ENCODE results near the gene ASB13.

ASB13 gene

DNA sequence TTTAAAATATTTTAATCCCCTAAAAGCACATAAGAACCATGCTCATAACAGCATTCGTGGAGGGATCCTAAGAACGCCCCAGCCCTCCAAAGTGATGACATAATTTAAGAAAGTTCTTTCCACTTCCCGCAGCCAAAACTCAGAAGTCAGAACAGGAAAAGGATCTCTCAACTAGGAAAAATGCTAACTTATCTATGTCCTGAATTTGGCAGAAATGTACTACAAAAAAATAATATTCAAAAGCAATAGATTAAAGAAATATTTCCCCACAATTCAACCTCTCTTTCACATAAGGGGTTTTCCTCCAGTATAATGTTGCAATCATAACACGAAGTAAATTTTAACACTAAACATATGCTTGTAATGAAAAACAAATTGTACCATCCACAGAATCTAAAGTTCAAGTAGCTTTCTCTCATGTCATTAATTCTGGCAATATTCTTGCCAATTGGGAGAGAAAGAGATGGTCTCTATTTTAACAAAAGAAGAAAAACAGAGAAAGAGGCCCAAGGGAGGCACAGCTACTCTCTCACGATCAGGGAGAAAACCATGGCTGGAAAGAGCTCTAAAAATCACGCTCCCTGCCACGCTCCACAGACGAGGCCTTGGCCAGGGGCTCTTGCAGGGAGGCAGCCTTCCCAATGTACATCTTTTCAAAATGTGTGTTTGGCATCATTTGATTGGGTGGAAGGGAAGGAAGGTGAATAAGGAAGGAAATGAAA is 22.9 kb downstream of the ASB13 start:
- no peak for DNase-seq (ENCODE audit: insufficient read length)
- FAIRE-seq, result no peak
- TF ChIP-seq POLR2A (IDR thresholded peaks at IDR 0.05; ENCODE audit: low read depth, low read length), result no peak
- TF ChIP-seq POLR2AphosphoS5 (IDR thresholded peaks at IDR 0.05; ENCODE audit: low read depth, low read length), result no peak
- no peak for TF ChIP-seq TAF1 (IDR thresholded peaks at IDR 0.05; ENCODE audit: borderline replicate concordance, low read depth, low read length)

DNA sequence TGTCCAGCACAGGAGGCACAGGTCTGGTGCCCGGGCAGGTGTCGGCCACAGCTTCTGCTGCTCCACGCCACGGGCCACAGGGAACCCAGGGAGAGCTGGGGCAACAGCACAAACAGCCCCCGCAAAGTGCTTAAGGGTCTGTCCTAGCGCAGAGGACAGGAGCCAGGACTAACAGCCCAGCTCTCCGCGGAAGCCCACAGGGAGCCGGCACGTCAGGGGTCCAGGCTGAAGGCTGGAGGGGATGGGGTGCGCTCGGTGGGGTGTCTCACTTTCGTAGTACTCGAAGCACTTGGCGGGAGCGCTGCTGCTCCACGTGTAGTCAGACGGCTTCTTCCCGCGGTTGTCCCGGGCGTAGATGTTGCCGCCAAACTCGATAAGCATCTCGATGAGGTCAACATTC is 24.9 kb downstream of the ASB13 start:
- FAIRE-seq (no peak), DNase-seq (ENCODE audit: insufficient read length) (no peak)
- TF ChIP-seq POLR2AphosphoS5 (IDR thresholded peaks at IDR 0.05; ENCODE audit: low read depth, low read length), result no peak
- TF ChIP-seq TAF1 (IDR thresholded peaks at IDR 0.05; ENCODE audit: borderline replicate concordance, low read depth, low read length), result no peak
- TF ChIP-seq POLR2A (IDR thresholded peaks at IDR 0.05; ENCODE audit: low read depth, low read length), result no peak

DNA sequence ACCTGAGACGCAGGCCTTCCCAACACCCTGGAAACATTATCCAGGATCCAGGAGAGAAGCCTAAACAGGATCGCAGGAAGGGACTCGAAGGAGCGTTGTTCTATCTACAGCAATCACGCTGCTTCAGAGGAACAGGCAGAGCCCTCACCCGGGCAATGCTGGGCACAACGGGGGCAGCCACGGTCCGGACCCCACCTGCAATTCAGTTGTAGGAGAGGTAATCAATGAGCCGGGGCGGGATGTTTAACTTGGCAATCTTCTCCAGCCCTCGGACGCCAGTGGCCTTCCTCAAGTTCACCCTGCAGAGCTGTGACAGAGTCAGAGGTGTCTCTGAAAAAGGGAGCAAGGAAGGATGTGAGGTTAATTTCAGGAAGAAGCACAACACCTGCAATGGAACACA is 25.9 kb downstream of the ASB13 start:
- DNase-seq (ENCODE audit: insufficient read length) (no peak), FAIRE-seq (no peak)
- TF ChIP-seq POLR2AphosphoS5 (IDR thresholded peaks at IDR 0.05; ENCODE audit: low read depth, low read length), result no peak
- no peak for TF ChIP-seq TAF1 (IDR thresholded peaks at IDR 0.05; ENCODE audit: borderline replicate concordance, low read depth, low read length)
- TF ChIP-seq POLR2A (IDR thresholded peaks at IDR 0.05; ENCODE audit: low read depth, low read length), result no peak

DNA sequence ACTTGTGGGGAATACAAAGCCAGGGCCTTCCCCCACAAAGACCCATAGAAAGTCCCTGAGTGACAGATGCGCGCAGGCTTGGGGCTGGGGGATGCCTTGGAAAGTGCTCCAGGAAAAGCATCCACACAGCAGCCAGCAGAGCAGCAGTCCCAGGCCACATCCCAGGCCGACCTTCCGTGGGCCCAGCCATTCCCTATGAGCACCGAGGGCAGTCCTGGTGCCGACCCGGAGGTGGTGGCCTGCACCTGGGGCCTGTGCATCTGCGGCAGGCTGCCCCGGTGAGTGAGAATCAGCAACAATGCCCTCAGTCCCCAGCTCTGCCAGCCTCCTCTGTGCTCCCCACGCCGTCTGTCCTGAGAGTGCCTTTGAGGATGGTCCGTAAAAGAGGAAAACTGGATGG is 26.4 kb downstream of the ASB13 start:
- no peak for TF ChIP-seq POLR2A (IDR thresholded peaks at IDR 0.05; ENCODE audit: low read depth, low read length)
- no peak for TF ChIP-seq TAF1 (IDR thresholded peaks at IDR 0.05; ENCODE audit: borderline replicate concordance, low read depth, low read length)
- no peak for TF ChIP-seq POLR2AphosphoS5 (IDR thresholded peaks at IDR 0.05; ENCODE audit: low read depth, low read length)
- FAIRE-seq, result no peak
- no peak for DNase-seq (ENCODE audit: insufficient read length)

DNA sequence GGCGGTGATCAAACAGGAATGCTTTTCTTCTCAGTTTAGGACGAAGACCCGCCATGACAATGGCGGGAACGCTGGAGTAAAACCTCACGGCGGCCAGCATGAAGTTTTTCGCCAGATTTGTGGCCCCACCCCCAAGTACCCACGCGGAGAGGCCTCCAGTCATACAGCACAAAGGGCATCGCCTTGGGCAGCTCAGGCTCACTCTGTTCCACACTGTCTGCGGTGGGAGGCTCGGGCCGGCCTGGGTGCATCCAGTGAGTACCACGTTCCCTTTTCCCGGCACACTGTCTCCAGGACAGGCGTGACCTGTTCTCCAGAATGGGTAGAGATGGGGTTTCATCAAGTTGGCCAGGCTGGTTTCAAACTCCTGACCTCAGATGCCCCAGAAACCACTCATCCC is 27.3 kb downstream of the ASB13 start:
- no peak for FAIRE-seq
- TF ChIP-seq POLR2AphosphoS5 (IDR thresholded peaks at IDR 0.05; ENCODE audit: low read depth, low read length) (no peak), TAF1 (IDR thresholded peaks at IDR 0.05; ENCODE audit: borderline replicate concordance, low read depth, low read length) (no peak), POLR2A (IDR thresholded peaks at IDR 0.05; ENCODE audit: low read depth, low read length) (no peak)
- DNase-seq (ENCODE audit: insufficient read length), result no peak

DNA sequence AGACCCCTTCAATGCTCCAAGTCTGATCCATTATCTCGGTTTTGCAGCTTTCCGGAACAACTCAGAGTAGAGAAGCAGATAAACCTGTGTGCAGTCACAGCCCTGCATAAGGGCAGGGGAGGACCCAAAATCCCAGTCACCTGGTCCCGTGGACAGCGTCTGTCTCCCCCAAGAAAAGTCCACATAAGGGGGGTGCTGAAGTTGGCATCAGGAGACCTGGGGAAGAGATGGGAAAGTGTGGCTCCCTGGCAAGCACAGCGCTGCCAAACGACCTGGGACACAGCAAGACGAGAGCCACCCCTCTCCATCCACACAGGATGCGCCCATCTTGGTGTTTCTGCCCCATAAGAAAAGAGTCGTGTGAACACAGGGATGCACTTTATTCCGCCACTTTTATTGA is 27.9 kb downstream of the ASB13 start:
- FAIRE-seq, result no peak
- TF ChIP-seq POLR2AphosphoS5 (IDR thresholded peaks at IDR 0.05; ENCODE audit: low read depth, low read length) (no peak), TAF1 (IDR thresholded peaks at IDR 0.05; ENCODE audit: borderline replicate concordance, low read depth, low read length) (no peak), POLR2A (IDR thresholded peaks at IDR 0.05; ENCODE audit: low read depth, low read length) (no peak)
- DNase-seq (ENCODE audit: insufficient read length), result no peak

DNA sequence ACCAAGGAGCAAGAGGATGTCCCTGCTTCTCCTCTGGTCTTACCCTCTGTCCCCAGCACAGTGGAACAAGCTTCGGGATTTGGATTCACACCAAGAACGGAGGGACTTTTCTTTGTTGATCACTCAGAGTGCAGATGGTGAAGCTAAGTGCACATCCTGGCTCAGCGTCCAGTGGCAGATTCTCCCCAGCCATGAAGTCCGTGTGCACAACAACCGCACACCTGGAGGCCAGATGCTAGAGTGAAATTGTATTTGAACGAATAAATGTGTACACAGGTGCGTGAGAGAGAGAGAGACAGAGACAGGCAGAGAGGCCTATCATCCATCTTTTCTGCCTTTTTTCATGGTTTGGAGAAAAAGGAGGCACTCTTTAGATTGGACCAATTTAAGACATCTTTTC is 31.5 kb downstream of the ASB13 start:
- TF ChIP-seq TAF1 (IDR thresholded peaks at IDR 0.05; ENCODE audit: borderline replicate concordance, low read depth, low read length) (no peak), POLR2A (IDR thresholded peaks at IDR 0.05; ENCODE audit: low read depth, low read length) (no peak), POLR2AphosphoS5 (IDR thresholded peaks at IDR 0.05; ENCODE audit: low read depth, low read length) (no peak)
- FAIRE-seq (no peak), DNase-seq (ENCODE audit: insufficient read length) (no peak)

DNA sequence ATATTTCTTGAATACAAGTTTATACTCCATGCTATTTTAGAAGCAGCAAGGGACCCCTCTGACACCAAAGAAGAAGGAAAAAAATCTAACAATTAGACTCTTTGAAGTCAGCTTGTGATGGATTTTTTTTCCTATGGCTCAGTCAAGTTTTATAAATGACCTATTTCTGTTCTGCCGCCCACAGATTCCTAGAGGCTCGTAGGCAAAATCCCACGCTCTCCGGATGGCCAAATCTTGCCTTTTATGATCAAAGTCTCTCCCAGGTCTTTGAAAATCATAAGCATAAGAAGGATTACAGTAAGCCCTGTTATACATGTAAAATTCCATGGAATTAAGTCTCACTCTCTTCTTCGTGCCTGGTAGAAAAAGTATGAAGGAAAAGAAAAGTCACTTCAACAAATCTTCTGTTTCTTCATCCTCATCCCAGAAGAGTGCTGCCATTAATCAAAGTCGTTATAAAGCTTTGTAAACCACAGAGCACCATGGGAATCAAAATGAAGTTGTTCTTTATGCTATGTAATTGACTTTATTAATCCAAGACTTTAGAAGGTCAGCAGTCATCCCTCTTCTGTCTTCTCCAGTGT is 33.1 kb downstream of the ASB13 start:
- DNase-seq (ENCODE audit: insufficient read length), result no peak
- FAIRE-seq, result no peak
- no peak for TF ChIP-seq POLR2AphosphoS5 (IDR thresholded peaks at IDR 0.05; ENCODE audit: low read depth, low read length)
- no peak for TF ChIP-seq POLR2A (IDR thresholded peaks at IDR 0.05; ENCODE audit: low read depth, low read length)
- no peak for TF ChIP-seq TAF1 (IDR thresholded peaks at IDR 0.05; ENCODE audit: borderline replicate concordance, low read depth, low read length)

DNA sequence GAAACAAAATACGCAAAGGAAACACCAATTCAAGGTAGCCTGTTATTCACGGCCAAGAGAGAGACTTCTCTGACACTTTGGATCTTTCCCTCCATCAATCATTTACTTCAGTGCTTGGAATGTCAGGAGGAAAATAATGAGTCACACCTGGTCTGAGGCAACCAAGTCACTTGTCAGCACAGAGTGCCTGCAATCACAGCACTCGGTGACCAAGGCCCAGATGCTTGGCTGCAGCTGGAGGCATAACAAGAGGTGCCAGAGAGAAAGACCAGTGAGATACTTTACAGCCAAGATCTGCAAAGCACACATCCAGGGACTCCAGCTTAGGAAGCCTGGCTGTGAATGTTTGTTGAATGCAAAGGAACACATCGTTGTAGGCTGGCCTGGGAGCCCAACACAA is 33.9 kb downstream of the ASB13 start:
- no peak for FAIRE-seq
- no peak for DNase-seq (ENCODE audit: insufficient read length)
- TF ChIP-seq POLR2A (IDR thresholded peaks at IDR 0.05; ENCODE audit: low read depth, low read length) (no peak), TAF1 (IDR thresholded peaks at IDR 0.05; ENCODE audit: borderline replicate concordance, low read depth, low read length) (no peak), POLR2AphosphoS5 (IDR thresholded peaks at IDR 0.05; ENCODE audit: low read depth, low read length) (no peak)

DNA sequence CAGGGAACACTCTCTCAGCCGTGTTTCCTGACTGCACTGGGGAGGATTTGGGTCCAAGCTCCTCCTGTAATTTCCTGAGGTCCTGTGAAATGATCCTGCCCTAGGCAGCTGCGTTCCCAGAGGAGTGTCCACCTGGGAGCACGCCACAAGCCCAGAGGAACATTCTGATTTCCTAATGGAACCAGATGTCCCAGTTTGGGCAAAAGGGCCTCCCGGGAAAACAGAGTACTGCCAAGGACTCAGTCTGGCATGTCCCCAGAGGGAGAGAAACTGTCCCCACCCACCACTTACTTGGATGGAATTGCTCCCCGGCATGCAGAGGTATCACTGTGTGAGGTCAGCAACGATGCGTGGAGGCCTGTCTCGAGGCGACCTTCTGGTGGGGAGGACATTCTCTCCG is 34.5 kb downstream of the ASB13 start:
- DNase-seq (ENCODE audit: insufficient read length) (no peak), FAIRE-seq (no peak)
- TF ChIP-seq POLR2AphosphoS5 (IDR thresholded peaks at IDR 0.05; ENCODE audit: low read depth, low read length) (no peak), POLR2A (IDR thresholded peaks at IDR 0.05; ENCODE audit: low read depth, low read length) (no peak), TAF1 (IDR thresholded peaks at IDR 0.05; ENCODE audit: borderline replicate concordance, low read depth, low read length) (no peak)

DNA sequence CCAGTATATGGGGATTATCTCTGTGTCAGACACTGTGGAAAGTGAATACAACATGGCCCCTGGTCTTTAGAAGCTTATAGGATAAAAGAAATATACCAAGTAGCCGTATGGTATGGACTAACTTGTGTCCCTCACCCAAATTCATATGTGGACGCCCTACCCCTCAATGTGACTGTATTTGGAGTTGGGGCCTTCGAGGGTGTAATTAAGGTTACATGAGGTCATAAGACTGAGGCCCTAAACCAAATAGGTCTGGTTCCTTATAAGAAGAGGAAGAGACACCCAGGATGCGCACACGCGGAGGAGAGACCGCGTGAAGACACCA is 36.3 kb downstream of the ASB13 start:
- DNase-seq (ENCODE audit: insufficient read length), result no peak
- TF ChIP-seq POLR2A (IDR thresholded peaks at IDR 0.05; ENCODE audit: low read depth, low read length) (no peak), TAF1 (IDR thresholded peaks at IDR 0.05; ENCODE audit: borderline replicate concordance, low read depth, low read length) (no peak), POLR2AphosphoS5 (IDR thresholded peaks at IDR 0.05; ENCODE audit: low read depth, low read length) (no peak)
- FAIRE-seq, result no peak

All from GM12892 (cell line).